ENCODE results near the gene DNAJC22.
"Not testable (repeated sequence)": the region's sequence is repeated elsewhere in the genome, so short reads cannot be mapped to it uniquely, and the experiment has no call there.

The DNAJC22 gene

GRCh38 chr12:49331380-49332222 is 15.1 kb upstream of the DNAJC22 start:
- no peak for DNase-seq

GRCh38 chr12:49332441-49332861 is 14.2 kb upstream of the DNAJC22 start:
- DNase-seq: no peak

- no peak for DNase-seq
Observed at GRCh38 chr12:49332891-49333371, 13.8 kb upstream of the DNAJC22 start.

- DNase-seq: not testable (repeated sequence)
Observed at GRCh38 chr12:49333778-49334177, 12.9 kb upstream of the DNAJC22 start.

GRCh38 chr12:49334226-49334625 is 12.5 kb upstream of the DNAJC22 start:
- DNase-seq: no peak

GRCh38 chr12:49334681-49335080 is 12.0 kb upstream of the DNAJC22 start:
- no peak for DNase-seq

- no peak for DNase-seq
Observed at GRCh38 chr12:49335118-49335954, 11.4 kb upstream of the DNAJC22 start.

GRCh38 chr12:49335955-49336644 is 10.6 kb upstream of the DNAJC22 start:
- no peak for DNase-seq

- DNase-seq: peak; percentile 68 to 85 (median 79)
Observed at GRCh38 chr12:49336645-49337584, 9.8 kb upstream of the DNAJC22 start, which contains the start of gene C1QL4. Gene C1QL4 (minus strand): TSS chr12:49337188. CDS start chr12:49336477, 711 bp downstream.

- no peak for DNase-seq
Observed at GRCh38 chr12:49338830-49339463, 7.7 kb upstream of the DNAJC22 start.

GRCh38 chr12:49339464-49339861 is 7.2 kb upstream of the DNAJC22 start:
- DNase-seq: no peak

- DNase-seq: no peak
Observed at GRCh38 chr12:49340095-49340870, 6.4 kb upstream of the DNAJC22 start.

- DNase-seq: no peak
Observed at GRCh38 chr12:49340971-49341776, 5.5 kb upstream of the DNAJC22 start.

- no peak for DNase-seq
Observed at GRCh38 chr12:49341777-49342065, 5.0 kb upstream of the DNAJC22 start.

GRCh38 chr12:49342066-49342913 is 4.4 kb upstream of the DNAJC22 start:
- peak; percentile 38 to 73 (median 59) for DNase-seq

GRCh38 chr12:49342914-49343731 is 3.6 kb upstream of the DNAJC22 start:
- no peak for DNase-seq

GRCh38 chr12:49344486-49345050 is 2.1 kb upstream of the DNAJC22 start:
- DNase-seq: no peak

Measured in activated CD4-positive, CD25-positive, alpha-beta regulatory T cell (primary cell).